Measurements from ENCODE around the gene HSD17B1.
"Not testable (repeated sequence)": the region's sequence is repeated elsewhere in the genome, so short reads cannot be mapped to it uniquely, and the experiment has no call there.

The HSD17B1 gene

DNA sequence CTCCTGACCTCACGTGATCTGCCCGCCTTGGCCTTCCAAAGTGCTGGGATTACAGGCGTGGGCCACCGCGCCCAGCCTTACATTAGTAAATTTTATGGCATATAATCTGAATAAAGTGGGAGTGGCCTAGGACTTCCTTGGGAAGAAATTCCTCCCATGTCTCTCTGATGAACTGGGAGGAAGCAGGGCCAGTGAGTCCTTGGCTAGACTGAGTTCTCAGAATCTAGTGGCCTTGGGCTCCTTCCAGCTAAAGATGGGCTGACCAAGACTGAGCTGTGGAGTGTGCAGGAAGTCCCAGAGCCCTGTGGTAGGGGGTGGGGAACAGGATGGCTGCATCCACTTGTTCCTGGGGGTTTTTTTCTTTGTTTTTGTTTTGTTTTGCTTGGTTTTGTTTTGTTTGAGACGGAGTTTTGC lies 26.7 kb upstream of the HSD17B1 start:
- DNase-seq: no peak

DNA sequence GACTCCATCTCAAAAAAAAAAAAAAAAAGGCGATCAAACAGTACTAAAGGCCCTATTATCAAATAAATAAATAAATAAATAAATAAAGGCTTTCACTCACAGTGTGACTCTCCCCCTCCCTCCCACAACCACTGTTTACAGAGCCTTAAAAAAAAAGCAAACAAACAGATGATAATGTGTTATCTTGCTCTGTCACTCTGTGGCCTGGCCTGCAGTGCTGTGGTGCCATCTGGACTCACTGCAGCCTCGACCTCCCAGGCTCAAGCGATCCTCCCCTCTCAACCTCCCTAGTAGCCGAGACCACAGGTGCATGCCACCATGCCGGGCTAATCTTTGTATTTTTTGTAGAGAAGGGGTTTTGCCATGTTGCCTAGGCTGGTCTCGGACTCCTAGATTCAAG lies 24.8 kb upstream of the HSD17B1 start:
- DNase-seq: no peak

DNA sequence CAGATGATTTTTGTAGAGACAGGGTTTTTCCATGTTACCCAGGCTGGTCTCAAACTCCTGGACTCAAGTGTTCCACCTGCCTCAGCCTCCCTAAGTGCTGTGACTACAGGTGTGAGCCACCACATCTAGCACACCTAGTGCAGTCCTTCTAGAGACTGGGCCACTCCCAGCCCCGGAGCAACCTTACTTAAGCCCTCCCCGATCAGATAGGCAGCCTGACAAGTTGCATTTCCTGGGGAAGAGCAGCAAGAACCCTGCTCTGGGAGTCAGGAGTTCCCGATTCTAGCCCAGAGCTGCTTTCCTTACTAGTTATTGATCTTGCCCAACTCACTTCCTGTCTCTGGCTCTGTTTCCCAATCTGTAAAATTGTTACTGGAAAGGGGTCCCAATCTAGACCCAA lies 23.7 kb upstream of the HSD17B1 start:
- DNase-seq: no peak

DNA sequence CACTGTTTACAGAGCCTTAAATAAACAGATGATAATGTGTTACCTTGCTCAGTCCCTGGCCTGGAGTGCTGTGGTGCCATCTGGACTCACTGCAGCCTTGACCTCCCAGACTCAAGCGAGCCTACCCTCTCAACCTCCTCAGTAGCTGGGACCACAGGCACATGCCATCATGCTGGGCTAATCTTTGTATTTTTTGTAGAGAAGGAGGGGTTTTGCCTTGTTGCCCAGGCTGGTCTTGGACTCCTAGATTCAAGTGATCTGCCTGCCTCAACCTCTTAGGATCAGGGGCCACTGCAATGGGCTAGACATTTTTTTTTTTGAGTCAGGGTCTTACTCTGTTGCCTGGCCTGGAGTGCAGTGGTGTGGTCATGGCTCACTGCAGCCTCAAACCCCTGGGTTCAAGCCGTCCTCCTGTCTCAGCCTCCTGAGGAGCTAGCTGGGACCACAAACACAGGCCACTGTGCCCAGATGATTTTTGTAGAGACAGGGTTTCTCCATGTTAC lies 21.7 kb upstream of the HSD17B1 start:
- DNase-seq: no peak

DNA sequence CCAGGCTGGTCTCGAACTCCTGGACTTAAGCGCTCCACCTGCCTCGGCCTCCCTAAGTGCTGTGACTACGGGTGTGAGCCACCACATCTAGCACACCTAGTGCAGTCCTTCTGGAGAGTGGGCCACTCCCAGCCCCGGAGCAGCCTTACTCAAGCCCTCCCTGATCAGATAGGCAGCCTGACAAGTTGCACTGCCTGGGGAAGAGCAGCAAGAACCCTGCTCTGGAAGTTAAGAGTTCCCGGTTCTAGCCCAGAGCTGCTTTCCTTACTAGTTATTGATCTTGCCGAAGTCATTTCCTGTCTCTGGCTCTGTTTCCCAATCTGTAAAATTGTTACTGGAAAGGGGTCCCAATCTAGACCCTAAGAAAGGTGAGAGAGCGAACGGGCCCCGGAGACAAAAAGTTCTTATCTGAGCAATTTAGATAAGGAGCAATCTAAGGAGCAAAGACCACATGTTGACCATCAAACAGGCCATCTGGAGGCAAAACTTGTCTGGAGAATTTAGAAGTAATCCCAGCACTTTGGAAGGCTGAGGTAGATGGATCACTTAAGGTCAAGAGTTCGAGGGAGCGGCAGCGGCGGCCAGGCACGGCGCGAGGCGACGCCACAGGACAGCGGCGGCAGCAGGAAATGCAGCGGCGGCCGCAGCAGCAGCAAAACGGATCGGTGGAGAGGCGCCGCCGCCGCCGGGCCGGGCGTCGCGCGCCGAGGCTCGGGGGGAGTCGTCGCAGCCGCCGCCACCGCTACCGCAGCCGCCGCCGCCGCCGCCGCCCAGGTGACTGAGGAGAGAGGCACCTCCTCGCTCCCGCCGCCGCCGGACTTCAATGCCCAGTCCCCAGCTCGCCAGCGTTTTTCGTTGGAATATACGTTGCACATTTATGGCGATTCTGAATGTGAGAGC lies 21.0 kb upstream of the HSD17B1 start:
- peak; percentile 50 for DNase-seq

DNA sequence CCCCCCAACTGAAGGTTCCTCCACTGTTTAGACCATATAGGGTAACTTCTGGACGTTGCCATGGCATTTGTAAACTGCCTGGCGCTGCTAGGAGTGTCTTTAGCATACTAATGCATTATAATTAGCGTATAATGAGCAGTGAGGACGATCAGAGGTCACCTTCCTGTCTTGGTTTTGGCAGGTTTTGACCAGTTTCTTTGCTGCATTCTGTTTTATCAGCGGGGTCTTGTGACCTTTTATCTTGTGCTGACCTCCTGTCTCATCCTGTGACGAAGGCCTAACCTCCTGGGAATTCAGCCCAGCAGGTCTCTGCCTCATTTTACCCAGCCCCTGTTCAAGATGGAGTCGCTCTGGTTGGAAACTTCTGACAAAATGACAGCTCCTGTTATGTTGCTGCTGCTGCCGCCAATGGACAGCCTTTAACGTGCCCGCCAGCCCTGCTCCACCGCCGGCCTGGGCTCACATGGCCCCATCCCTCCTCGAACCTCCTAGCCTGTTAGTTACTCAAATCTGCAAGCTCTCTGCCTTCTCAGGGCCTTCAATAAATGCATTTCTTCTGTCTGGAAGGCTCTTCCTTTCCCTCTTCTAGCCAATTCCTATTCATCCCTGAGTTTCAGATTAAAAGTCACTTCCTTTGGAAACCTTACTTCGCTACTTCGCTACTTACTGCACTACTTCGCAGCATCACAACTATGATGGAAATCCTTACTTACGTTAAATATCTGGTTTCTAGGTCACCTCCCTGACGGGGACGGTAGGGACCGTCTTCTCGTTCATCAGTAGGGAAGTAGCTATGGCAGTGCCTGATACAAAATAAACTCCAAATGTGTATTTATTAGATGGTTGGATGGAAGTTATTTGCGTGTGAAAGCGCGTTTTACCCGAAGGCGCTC lies 17.3 kb upstream of the HSD17B1 start:
- DNase-seq: no peak

DNA sequence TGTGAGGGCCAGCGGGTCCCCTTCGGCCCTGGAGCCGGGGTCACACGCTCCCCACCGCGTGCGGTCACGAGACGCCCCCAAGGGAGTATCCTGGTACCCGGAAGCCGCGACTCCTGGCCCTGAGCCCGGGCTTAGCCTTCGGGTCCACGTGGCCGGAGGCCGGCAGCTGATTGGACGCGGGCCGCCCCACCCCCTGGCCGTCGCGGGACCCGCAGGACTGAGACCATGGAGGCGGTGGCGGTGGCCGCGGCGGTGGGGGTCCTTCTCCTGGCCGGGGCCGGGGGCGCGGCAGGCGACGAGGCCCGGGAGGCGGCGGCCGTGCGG lies 16.7 kb upstream of the HSD17B1 start, which contains the start of gene NAGLU:
Gene NAGLU (plus strand): TSS at position 194 of the 324 bp plus-strand sequence. CDS start 32 bp downstream, at position 226.
- DNase-seq: peak; percentile 87

DNA sequence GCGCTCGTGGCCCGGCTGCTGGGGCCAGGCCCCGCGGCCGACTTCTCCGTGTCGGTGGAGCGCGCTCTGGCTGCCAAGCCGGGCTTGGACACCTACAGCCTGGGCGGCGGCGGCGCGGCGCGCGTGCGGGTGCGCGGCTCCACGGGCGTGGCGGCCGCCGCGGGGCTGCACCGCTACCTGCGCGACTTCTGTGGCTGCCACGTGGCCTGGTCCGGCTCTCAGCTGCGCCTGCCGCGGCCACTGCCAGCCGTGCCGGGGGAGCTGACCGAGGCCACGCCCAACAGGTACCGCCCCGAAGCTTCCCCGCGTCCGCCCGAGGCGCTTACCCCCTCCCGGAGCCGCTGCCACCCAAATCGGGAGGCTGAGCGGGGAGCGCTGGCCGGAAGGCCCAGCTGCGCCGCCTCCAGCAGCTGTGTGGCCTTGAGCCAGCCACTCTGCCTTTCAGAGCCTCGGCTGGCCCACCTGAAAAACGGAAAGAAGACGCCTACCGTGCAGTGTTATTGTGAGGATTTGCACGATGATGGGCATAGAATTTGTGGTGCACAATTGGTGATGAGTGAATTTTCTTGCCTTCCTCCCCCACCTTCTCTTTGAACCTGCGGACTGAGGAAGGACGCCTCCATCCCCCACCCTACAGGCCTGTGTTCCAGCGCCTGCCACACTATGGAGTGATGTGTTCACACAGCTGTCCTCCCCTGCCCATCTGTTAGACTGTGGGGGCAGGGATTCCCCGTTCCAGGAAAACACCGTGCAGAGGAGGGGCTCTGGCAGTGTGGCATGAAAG lies 16.2 kb upstream of the HSD17B1 start:
- DNase-seq: peak; percentile 75

DNA sequence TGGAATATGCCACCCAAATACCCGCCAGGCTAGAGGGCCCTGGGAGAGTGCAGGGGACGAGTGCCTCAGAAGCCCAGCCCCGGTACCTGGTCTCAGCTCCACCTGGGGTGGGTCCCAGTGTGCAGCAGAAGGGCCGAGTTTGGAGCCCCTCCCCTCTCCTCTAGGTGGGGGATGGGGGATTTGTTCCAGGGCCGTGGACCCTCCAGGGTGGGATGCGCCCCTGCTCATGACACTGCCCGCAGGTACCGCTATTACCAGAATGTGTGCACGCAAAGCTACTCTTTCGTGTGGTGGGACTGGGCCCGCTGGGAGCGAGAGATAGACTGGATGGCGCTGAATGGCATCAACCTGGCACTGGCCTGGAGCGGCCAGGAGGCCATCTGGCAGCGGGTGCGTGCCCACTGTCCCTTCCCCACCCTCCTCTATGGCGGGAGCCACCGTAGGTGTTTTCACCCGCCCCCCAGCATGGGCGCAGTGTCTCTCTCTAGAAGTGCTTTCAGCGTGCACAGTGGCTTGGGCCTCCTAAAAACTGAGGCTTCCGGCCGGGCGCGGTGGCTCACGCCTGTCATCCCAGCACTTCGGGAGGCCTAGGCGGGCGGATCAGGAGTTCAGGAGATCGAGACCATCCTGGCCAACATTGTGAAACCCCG lies 15.4 kb upstream of the HSD17B1 start:
- no peak for DNase-seq

DNA sequence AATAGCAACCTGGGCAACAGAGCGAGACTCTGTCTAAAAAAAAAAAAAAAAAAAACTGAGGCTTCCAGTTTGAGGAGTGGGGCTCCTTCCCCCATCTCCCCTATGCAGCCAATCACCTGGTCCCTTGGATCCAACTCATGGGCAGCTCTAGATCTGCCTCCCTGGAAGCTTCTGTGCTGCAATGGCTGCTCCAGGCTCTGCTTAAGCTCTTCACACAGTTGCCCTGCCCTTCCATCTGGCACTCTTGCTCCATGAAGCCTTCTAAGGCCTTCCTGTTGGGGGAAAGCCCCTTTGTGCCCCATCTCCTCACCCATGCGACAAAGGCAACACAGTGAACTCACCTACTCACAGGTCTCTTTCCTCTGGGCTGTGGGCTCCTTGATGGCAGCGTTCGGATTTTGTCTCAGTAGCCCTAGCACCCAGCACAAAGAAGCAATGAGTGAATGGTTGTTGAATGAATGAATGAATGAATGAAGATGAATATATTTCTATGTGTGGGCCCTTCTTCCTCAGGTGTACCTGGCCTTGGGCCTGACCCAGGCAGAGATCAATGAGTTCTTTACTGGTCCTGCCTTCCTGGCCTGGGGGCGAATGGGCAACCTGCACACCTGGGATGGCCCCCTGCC lies 14.8 kb upstream of the HSD17B1 start:
- DNase-seq: no peak

DNA sequence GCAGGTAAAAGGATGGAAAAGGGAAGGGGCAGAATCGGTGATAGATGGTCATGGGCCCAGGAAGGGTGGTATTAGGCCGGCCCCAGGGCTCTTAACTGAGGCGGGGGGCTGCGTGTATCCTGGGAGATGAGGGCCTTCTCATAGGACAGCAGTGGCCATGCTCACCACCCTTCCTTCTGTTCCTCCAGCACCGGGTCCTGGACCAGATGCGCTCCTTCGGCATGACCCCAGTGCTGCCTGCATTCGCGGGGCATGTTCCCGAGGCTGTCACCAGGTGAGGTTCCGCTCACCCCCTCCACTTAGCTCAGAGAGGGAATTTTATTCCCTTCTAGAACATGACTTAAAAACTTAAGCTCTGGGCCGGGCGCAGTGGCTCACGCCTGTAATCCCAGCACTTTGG lies 14.2 kb upstream of the HSD17B1 start:
- no peak for DNase-seq

DNA sequence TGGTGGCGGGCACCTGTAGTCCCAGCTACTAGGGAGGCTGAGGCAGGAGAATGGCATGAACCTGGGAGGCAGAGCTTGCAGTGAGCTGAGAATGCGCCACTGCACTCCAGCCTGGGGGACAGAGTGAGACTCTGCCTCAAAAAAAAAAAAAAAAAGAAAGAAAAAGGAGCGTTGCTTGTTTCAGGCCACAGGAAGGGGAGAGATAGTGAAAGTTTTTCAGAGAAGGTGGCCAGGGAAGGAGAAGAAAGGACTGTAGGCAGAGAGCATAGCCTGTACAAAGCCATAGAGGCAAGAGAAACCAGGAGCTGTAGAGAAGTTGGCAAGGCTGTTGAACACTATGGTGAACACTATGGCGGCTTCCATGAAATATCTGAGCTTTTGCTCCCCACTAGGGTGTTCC lies 12.2 kb upstream of the HSD17B1 start:
- not testable (repeated sequence) for DNase-seq

DNA sequence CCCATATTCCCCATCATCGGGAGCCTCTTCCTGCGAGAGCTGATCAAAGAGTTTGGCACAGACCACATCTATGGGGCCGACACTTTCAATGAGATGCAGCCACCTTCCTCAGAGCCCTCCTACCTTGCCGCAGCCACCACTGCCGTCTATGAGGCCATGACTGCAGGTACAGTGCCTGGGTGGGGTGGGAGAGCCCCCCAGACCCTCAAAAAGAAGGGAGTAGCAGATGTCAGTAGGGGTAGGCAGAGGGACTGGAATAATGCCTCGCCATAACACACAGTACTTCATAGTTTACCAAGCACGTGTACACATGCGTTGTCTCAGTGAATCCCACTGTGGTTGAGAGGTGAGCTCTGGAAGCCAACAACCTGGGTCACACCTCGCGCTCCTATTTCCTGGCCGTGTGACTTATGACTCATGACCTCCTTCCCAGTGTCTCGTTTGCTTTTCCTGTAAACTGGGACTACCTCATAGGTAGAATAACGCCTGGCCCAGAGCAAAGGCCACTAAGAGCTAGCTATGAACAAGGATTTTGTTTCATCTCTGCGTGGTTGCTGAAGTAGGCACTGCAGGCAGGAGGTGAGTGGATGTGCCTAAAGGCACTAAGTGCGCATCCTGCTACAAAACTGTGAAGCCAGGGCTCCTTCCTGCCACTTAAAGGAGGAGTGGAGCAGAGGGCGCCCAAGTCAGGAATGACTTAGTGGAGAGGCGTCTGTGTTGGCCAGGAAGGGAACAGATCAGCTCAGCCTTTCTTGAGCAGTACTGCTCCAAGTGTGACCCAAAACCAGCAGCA lies 11.5 kb upstream of the HSD17B1 start:
- DNase-seq: no peak

DNA sequence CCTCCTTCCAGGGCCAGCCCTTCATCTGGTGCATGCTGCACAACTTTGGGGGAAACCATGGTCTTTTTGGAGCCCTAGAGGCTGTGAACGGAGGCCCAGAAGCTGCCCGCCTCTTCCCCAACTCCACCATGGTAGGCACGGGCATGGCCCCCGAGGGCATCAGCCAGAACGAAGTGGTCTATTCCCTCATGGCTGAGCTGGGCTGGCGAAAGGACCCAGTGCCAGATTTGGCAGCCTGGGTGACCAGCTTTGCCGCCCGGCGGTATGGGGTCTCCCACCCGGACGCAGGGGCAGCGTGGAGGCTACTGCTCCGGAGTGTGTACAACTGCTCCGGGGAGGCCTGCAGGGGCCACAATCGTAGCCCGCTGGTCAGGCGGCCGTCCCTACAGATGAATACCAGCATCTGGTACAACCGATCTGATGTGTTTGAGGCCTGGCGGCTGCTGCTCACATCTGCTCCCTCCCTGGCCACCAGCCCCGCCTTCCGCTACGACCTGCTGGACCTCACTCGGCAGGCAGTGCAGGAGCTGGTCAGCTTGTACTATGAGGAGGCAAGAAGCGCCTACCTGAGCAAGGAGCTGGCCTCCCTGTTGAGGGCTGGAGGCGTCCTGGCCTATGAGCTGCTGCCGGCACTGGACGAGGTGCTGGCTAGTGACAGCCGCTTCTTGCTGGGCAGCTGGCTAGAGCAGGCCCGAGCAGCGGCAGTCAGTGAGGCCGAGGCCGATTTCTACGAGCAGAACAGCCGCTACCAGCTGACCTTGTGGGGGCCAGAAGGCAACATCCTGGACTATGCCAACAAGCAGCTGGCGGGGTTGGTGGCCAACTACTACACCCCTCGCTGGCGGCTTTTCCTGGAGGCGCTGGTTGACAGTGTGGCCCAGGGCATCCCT lies 9.3 kb upstream of the HSD17B1 start:
- DNase-seq: no peak

DNA sequence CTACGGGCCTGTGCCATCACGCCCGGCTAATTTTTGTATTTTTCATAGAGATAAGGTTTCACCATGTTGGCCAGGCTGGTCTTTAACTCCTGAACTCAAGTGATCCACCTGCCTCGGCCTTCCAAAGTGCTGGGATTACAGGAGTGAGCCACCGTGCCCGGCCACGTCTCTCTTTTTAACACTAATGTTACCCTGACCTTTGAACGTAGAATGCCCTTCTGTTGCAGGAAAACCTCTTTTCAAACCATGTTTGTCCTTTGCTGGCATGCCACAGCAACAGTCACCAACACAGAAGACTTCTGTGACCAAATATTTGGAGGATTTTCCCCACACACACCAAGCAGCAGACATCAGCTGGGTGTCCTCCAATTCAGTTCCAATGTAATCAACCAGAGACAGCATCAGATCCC lies 7.8 kb upstream of the HSD17B1 start:
- DNase-seq: no peak

DNA sequence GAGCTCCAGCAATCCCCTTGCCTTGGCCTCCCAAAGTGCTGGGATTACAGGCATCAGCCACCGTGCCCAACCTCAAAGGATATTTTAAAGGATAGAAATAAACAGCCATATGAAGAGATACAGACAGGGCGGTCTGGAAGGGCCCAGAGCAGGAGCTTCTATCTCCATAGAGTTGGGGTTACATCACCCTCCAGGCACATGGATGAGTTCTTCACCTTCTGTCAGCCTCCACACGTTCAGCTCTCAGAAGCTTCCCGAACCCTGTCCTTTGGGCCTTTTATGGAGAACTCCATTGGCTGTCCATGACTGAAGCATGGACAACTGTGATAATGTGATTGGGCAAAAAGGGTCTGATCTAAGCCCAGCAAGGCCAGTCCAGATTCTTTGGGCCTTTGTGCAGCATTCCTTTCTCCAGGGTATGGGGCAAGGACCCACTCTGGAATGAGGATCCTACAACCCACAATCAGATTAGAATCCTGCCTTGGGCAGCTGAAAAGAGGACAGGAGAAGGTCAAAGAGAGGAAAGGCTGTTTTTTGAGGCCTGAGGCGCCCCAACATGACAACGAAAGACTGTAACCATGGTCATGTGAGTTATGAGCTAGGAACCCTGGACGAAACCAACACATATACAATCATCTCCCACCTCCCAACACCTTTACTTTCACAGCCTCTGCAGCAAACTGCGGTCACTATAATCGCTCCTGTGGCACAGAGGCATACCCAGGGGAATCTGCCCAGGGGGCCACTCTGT lies 6.8 kb upstream of the HSD17B1 start:
- not testable (repeated sequence) for DNase-seq

DNA sequence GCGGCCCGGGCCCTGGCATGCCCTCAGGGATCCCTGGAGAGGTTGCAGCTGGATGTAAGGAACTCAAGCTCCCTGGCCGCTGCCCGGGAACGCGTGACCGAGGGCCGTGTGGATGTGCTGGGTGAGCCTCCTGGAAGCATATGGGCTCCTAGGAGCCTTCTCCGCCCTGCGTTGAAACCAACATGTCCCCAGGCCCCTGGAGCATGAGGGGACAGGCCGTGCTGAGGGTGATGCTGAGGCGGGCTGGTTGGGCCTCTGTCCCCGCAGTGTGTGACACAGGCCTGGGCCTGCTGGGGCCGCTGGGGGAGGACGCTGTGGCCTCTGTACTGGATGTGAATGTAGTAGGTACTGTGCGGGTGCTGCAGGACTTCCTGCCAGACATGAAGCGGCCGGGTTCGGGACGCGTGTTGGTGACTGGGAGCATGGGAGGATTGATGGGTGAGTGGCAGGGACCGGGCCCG lies 5.7 kb upstream of the HSD17B1 start:
- DNase-seq: no peak

DNA sequence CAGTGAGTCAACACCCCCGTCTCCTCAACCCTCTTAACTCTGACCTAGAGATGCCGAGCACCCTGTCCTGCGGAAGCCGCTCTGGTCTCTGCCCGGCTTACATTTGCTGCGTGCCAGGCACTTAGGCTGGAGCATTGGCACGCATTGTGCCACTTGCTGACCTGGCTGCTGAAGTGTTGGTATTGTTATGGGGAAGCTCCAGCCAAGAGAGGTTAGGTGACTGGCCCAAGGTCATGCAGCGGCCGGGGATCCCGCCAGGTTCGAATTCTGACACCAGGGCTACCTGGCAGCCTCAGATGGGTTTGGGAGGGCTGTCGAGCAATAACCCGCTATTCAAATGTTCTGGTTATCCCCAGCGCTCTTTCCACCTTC lies 5.0 kb upstream of the HSD17B1 start:
- no peak for DNase-seq
